Left ventricle myocardium inferior (tissue), 1 donor: ENCODE measurements around the gene LYRM2. TPM values are rescaled to one million over a fixed set of nuclear protein-coding genes. Genes with fewer than 3 reads are reported as not detected.

Experiments used
- DNase-seq: peaks from one replicate; pipeline ENCODE4 v3.0.0-alpha.2; 2020
- H3K27ac ChIP-seq: fragments of 200-600 bp; replicated peaks from 2 replicates; pipeline ENCODE4 v1.8.0; 2021
- H3K27me3 ChIP-seq: fragments of 200-600 bp; 2 replicates; pipeline ENCODE4 v1.8.0; 2021; ENCODE audit warnings: low read depth
- H3K36me3 ChIP-seq: fragments of 200-600 bp; 2 replicates; pipeline ENCODE4 v1.8.0; 2021
- H3K4me1 ChIP-seq: fragments of 200-600 bp; 2 replicates; pipeline ENCODE4 v1.8.0; 2021
- H3K4me3 ChIP-seq: fragments of 200-600 bp; 2 replicates; pipeline ENCODE4 v1.8.0; 2021; ENCODE audit warnings: mild to moderate bottlenecking, moderate library complexity
- H3K9me3 ChIP-seq: fragments of 200-600 bp; replicated peaks from 2 replicates; pipeline ENCODE4 v1.8.0; 2021
- CTCF ChIP-seq: fragments of 200-600 bp; IDR thresholded peaks from 2 replicates; pipeline ENCODE4 v1.8.0; 2021; ENCODE audit warnings: antibody characterized with exemption, mild to moderate bottlenecking, borderline replicate concordance
- intact Hi-C: fragments of 100-400 bp; cut with micrococcal nuclease; formaldehyde crosslinking; loops from one replicate; pipeline ENCODE4 v1.11.0; 2022
- total RNA-seq: library from RNA; stranded (reverse); fragmentation: NEBNext Ultra II Directional; extraction: Animal tissue kit (Norgen Biotek cat#: 25700); gene quantifications from one replicate; pipeline ENCODE4 v1.2.1, GENCODE V29; 2021
- donor health status: DM: no; HTN: yes; CAD: no; lungs with severe emphysema.

LYRM2 gene
- total RNA-seq, 1 donor from 2014 or later: 41.3 TPM

GRCh38 chr6:89575562-89575960 lies 63.0 kb downstream of the LYRM2 start:
- intact Hi-C loops: no loop called here
- Histone ChIP-seq H3K27me3 (no peaks in the 10 kb centered on the region), H3K27ac (no peak overlapping the region), H3K4me1 (no peaks in the 10 kb centered on the region), H3K9me3 (no peaks in the 10 kb centered on the region), H3K36me3 (no peaks in the 10 kb centered on the region), H3K4me3 (no peak overlapping the region)
- no peak for DNase-seq
- TF ChIP-seq CTCF: no peak

- DNase-seq: no peak
- Histone ChIP-seq H3K9me3 (no peaks in the 10 kb centered on the region), H3K27ac (no peak overlapping the region), H3K36me3 (no peaks in the 10 kb centered on the region), H3K4me3 (no peak overlapping the region), H3K27me3 (no peaks in the 10 kb centered on the region), H3K4me1 (no peaks in the 10 kb centered on the region)
- intact Hi-C loops: no loop called here
- TF ChIP-seq CTCF: no peak
These were observed 63.5 kb downstream of the LYRM2 start for GRCh38 chr6:89574910-89575561.

- H3K27me3 ChIP-seq: no peaks in the 10 kb centered on the region
- H3K9me3 ChIP-seq: no peaks in the 10 kb centered on the region
- H3K36me3 ChIP-seq: no peaks in the 10 kb centered on the region
- no peak overlapping the region for H3K4me3 ChIP-seq
- intact Hi-C loops: no loop called here
- H3K27ac ChIP-seq: no peak overlapping the region
- peaks cover 27% of the 10 kb centered on the region for H3K4me1 ChIP-seq
- TF ChIP-seq CTCF: no peak
- DNase-seq: no peak
These were observed 70.7 kb downstream of the LYRM2 start for GRCh38 chr6:89567630-89568390.

GRCh38 chr6:89566930-89567629 lies 71.5 kb downstream of the LYRM2 start:
- no peak for TF ChIP-seq CTCF
- H3K4me1 ChIP-seq: peaks cover 27% of the 10 kb centered on the region
- no peak overlapping the region for H3K4me3 ChIP-seq
- no peak overlapping the region for H3K27ac ChIP-seq
- intact Hi-C loops: no loop called here
- H3K36me3 ChIP-seq: no peaks in the 10 kb centered on the region
- no peaks in the 10 kb centered on the region for H3K27me3 ChIP-seq
- H3K9me3 ChIP-seq: no peaks in the 10 kb centered on the region
- no peak for DNase-seq

- Histone ChIP-seq H3K27ac (no peak overlapping the region), H3K4me1 (peaks cover 32% of the 10 kb centered on the region), H3K4me3 (no peak overlapping the region), H3K36me3 (no peaks in the 10 kb centered on the region), H3K9me3 (no peaks in the 10 kb centered on the region), H3K27me3 (no peaks in the 10 kb centered on the region)
- no peak for TF ChIP-seq CTCF
- intact Hi-C loops: no loop called here
- no peak for DNase-seq
These were observed 72.3 kb downstream of the LYRM2 start for GRCh38 chr6:89566008-89566800.
